OCI-LY3 (cell line): ENCODE results near the gene MYADM.

Source experiments
- H2AFZ ChIP-seq: fragments of 200-600, 300-600 bp; shearing (Covaris generic); 2 replicates; pipeline ENCODE4 v1.6.0; 2014; ENCODE audit warnings: antibody characterized with exemption, low read depth, low read length
- H3K27ac ChIP-seq: fragments of 200-600, 300-600 bp; sonication (generic); 2 replicates; pipeline ENCODE4 v1.5.1; 2014; ENCODE audit warnings: mild to moderate bottlenecking, low read length, moderate library complexity, mixed read lengths
- H3K27me3 ChIP-seq: fragments of 200-600, 300-600 bp; sonication (generic); 2 replicates; pipeline ENCODE4 v1.6.1; 2014; ENCODE audit warnings: low read depth, low read length, mixed read lengths
- H3K36me3 ChIP-seq: fragments of 200-600, 300-600 bp; sonication (generic); replicated peaks from 2 replicates; pipeline ENCODE3; 2014; ENCODE audit warnings: low read depth, low read length, mixed read lengths
- H3K4me1 ChIP-seq: fragments of 300-600, 200-600 bp; sonication (generic); 2 replicates; pipeline ENCODE4 v1.6.1; 2014; ENCODE audit warnings: low read length, mixed read lengths
- H3K4me2 ChIP-seq: fragments of 200-600, 300-600 bp; sonication (generic); 2 replicates; pipeline ENCODE4 v1.6.1; 2014; ENCODE audit warnings: low read length, mixed read lengths
- H3K4me3 ChIP-seq: fragments of 300-600, 200-600 bp; sonication (generic); 2 replicates; pipeline ENCODE4 v1.5.1; 2014; ENCODE audit warnings: antibody characterized with exemption, mild to moderate bottlenecking, low read length, moderate library complexity
- H3K79me2 ChIP-seq: fragments of 300-600, 200-600 bp; shearing (Covaris generic); 2 replicates; pipeline ENCODE4 v1.6.1; 2014; ENCODE audit warnings: mild to moderate bottlenecking, low read length, mixed read lengths
- H3K9ac ChIP-seq: fragments of 300-600, 200-600 bp; shearing (Covaris generic); 2 replicates; pipeline ENCODE4 v1.6.0; 2014; ENCODE audit warnings: mild to moderate bottlenecking, low read length, moderate library complexity
- H3K9me3 ChIP-seq: fragments of 200-600, 300-600 bp; shearing (Covaris generic); 2 replicates; pipeline ENCODE4 v1.6.1; 2014; ENCODE audit warnings: low read length, mixed read lengths; ENCODE audit not compliant: insufficient read depth
- H4K20me1 ChIP-seq: fragments of 200-600, 300-600 bp; sonication (generic); 2 replicates; pipeline ENCODE4 v1.6.1; 2016; ENCODE audit warnings: low read length, mixed read lengths; ENCODE audit not compliant: insufficient read depth
- CTCF ChIP-seq: fragments of 200-600, 300-600 bp; sonication (generic); IDR thresholded peaks from 2 replicates; pipeline ENCODE4 v1.5.1; 2014; ENCODE audit warnings: antibody characterized with exemption, low read length, low read depth
- EZH2phosphoT487 ChIP-seq: fragments of 200-600 bp; shearing (Covaris generic); IDR thresholded peaks from 2 replicates; pipeline ENCODE4 v1.6.1; 2018; ENCODE audit warnings: antibody characterized with exemption, mixed run types, low read depth

MYADM gene

DNA sequence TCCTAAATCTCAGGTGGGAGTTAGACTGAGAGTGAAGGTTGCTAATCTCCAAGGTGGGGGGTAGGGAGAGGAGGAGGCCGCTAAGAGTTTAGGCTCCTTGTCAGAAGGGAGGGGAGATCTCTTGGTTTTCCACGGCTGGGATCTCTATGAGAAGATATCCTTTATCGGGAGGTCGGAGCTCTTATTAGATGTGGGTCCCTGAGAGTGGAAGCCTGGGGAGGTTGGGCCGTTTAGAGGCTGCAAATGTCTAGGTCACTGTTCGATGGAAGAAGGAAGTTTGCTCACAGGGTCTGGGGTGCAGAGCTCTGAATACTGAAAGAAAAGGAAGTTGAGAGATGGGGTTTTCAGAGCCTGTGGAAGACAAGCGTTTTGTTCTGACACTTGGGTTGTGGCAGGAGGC, 3.8 kb downstream of the MYADM start:
- Histone ChIP-seq H3K9me3 (no peaks in the 10 kb centered on the region), H3K36me3 (no peaks in the 10 kb centered on the region), H3K27ac (no peak overlapping the region), H3K4me2 (no peak overlapping the region), H3K79me2 (no peaks in the 10 kb centered on the region), H4K20me1 (no peaks in the 10 kb centered on the region), H3K27me3 (no peaks in the 10 kb centered on the region), H3K4me3 (no peak overlapping the region), H3K4me1 (no peaks in the 10 kb centered on the region), H3K9ac (no peak overlapping the region), H2AFZ (no peak overlapping the region)
- TF ChIP-seq CTCF (no peak), EZH2phosphoT487 (no peak)

- H3K4me2 ChIP-seq = no peak overlapping the region
- H3K4me3 ChIP-seq = no peak overlapping the region
- no peaks in the 10 kb centered on the region for H3K4me1 ChIP-seq
- TF ChIP-seq CTCF (no peak), EZH2phosphoT487 (no peak)
- H3K36me3 ChIP-seq = no peaks in the 10 kb centered on the region
- no peaks in the 10 kb centered on the region for H3K27me3 ChIP-seq
- H3K9me3 ChIP-seq = no peaks in the 10 kb centered on the region
- no peak overlapping the region for H2AFZ ChIP-seq
- H3K9ac ChIP-seq = no peak overlapping the region
- no peaks in the 10 kb centered on the region for H4K20me1 ChIP-seq
- no peak overlapping the region for H3K27ac ChIP-seq
- H3K79me2 ChIP-seq = no peaks in the 10 kb centered on the region
These were observed 5.1 kb downstream of the MYADM start for GRCh38 chr19:53872762-53873161.

DNA sequence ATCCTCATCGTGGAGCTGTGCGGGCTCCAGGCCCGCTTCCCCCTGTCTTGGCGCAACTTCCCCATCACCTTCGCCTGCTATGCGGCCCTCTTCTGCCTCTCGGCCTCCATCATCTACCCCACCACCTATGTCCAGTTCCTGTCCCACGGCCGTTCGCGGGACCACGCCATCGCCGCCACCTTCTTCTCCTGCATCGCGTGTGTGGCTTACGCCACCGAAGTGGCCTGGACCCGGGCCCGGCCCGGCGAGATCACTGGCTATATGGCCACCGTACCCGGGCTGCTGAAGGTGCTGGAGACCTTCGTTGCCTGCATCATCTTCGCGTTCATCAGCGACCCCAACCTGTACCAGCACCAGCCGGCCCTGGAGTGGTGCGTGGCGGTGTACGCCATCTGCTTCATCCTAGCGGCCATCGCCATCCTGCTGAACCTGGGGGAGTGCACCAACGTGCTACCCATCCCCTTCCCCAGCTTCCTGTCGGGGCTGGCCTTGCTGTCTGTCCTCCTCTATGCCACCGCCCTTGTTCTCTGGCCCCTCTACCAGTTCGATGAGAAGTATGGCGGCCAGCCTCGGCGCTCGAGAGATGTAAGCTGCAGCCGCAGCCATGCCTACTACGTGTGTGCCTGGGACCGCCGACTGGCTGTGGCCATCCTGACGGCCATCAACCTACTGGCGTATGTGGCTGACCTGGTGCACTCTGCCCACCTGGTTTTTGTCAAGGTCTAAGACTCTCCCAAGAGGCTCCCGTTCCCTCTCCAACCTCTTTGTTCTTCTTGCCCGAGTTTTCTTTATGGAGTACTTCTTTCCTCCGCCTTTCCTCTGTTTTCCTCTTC, 6.3 kb downstream of the MYADM start:
- TF ChIP-seq CTCF (no peak), EZH2phosphoT487 (no peak)
- Histone ChIP-seq H3K27me3 (no peaks in the 10 kb centered on the region), H3K27ac (no peak overlapping the region), H3K36me3 (no peaks in the 10 kb centered on the region), H2AFZ (no peak overlapping the region), H4K20me1 (no peaks in the 10 kb centered on the region), H3K4me1 (no peaks in the 10 kb centered on the region), H3K9me3 (no peaks in the 10 kb centered on the region), H3K9ac (no peak overlapping the region), H3K79me2 (no peaks in the 10 kb centered on the region), H3K4me3 (no peak overlapping the region), H3K4me2 (no peak overlapping the region)

DNA sequence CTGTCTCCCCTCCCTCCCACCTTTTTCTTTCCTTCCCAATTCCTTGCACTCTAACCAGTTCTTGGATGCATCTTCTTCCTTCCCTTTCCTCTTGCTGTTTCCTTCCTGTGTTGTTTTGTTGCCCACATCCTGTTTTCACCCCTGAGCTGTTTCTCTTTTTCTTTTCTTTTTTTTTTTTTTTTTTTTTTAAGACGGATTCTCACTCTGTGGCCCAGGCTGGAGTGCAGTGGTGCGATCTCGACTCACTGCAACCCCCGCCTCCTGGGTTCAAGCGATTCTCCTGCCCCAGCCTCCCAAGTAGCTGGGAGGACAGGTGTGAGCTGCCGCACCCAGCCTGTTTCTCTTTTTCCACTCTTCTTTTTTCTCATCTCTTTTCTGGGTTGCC, 6.9 kb downstream of the MYADM start:
- Histone ChIP-seq H3K9ac (no peak overlapping the region), H3K4me1 (no peaks in the 10 kb centered on the region), H3K9me3 (no peaks in the 10 kb centered on the region), H4K20me1 (no peaks in the 10 kb centered on the region), H3K27ac (no peak overlapping the region), H3K79me2 (no peaks in the 10 kb centered on the region), H3K4me3 (no peak overlapping the region), H2AFZ (no peak overlapping the region), H3K4me2 (no peak overlapping the region), H3K27me3 (no peaks in the 10 kb centered on the region), H3K36me3 (no peaks in the 10 kb centered on the region)
- TF ChIP-seq EZH2phosphoT487 = no peak
- TF ChIP-seq CTCF = no peak
